B cell (primary cell): ENCODE measurements around the gene METTL2A. TPM values are rescaled to one million over a fixed set of nuclear protein-coding genes. Genes with fewer than 3 reads are reported as not detected.
"Not testable (repeated sequence)": the region's sequence is repeated elsewhere in the genome, so short reads cannot be mapped to it uniquely, and the experiment has no call there.

Experiments used
- ATAC-seq: fragments of 200-7000 bp; cut with Tn5 transposase; one replicate; pipeline ENCODE4 v1.10.0; 2021; ENCODE audit warnings: low read depth, mild to moderate bottlenecking, moderate number of reproducible peaks, moderate library complexity
- CTCF ChIA-PET: fragments of 350-600 bp; sonication (Branson Sonifier 250); formaldehyde crosslinking; loops from one replicate; lab custom pipeline; 2021; ENCODE audit warnings: antibody characterized with exemption, inconsistent platforms; lab: Charles Lee
- POLR2A ChIA-PET: fragments of 350-600 bp; sonication (Branson Sonifier 250); formaldehyde crosslinking; loops from one replicate; lab custom pipeline; 2021; ENCODE audit warnings: antibody characterized with exemption; lab: Charles Lee
- DNase-seq: peaks from one replicate; pipeline ENCODE4 v3.0.0; 2013
- H2AFZ ChIP-seq: 2 replicates; pipeline ENCODE4 v1.6.1; 2012; ENCODE audit warnings: mild to moderate bottlenecking, low read depth, low read length; ENCODE audit not compliant: insufficient read depth, poor library complexity, severe bottlenecking
- H3K27ac ChIP-seq, 2 donors: 1 replicate in 1 of 2; 2 replicates in 1 of 2; pipeline ENCODE4 v1.5.1; 2012 to 2013; ENCODE audit warnings: low read length in 2 of 2, mild to moderate bottlenecking in 2 of 2, moderate library complexity in 1 of 2
- H3K27me3 ChIP-seq, 4 experiments: fragments of 200-600 bp in 1 of 4; sonication (generic) in 1 of 4; replicated peaks in 1 of 4; 1 replicate in 2 of 4; 2 replicates in 2 of 4; pipeline versions ENCODE4 v1.6.1 to v1.7.0; 2013 to 2016; ENCODE audit warnings: low read length in 3 of 4, mild to moderate bottlenecking in 2 of 4, mixed read lengths in 1 of 4, moderate library complexity in 1 of 4; ENCODE audit not compliant: insufficient read depth in 4 of 4, control insufficient read depth in 3 of 4; ENCODE audit errors: control extremely low read depth in 1 of 4
- H3K36me3 ChIP-seq, 2 experiments: replicated peaks in 1 of 2; 1 replicate in 1 of 2; 2 replicates in 1 of 2; pipeline versions ENCODE4 v1.6.1 to v1.7.1; 2013; ENCODE audit warnings: low read length in 1 of 2; ENCODE audit not compliant: insufficient read depth in 2 of 2, control insufficient read depth in 1 of 2; ENCODE audit errors: control extremely low read depth in 1 of 2, extremely low read depth in 1 of 2
- H3K4me1 ChIP-seq, 2 donors: fragments of 200-600 bp in 1 of 2; sonication (generic) in 1 of 2; 1 replicate in 1 of 2; 2 replicates in 1 of 2; pipeline versions ENCODE4 v1.5.1 to v1.6.1; 2013 to 2017; ENCODE audit warnings: low read length in 2 of 2; ENCODE audit not compliant: control insufficient read depth in 2 of 2, insufficient read depth in 2 of 2
- H3K4me2 ChIP-seq: replicated peaks from 2 replicates; pipeline ENCODE3; 2012; ENCODE audit warnings: mild to moderate bottlenecking, low read depth, low read length; ENCODE audit not compliant: poor library complexity, severe bottlenecking
- H3K4me3 ChIP-seq, 5 experiments: fragments of 200-600 bp in 1 of 5; sonication (generic) in 1 of 5; 1 replicate in 3 of 5; 2 replicates in 2 of 5; pipeline versions ENCODE4 v1.5.1 to v1.7.0; 2011 to 2016; ENCODE audit warnings: low read length in 4 of 5, mild to moderate bottlenecking in 4 of 5, low read depth in 2 of 5, control low read depth in 1 of 5, moderate library complexity in 1 of 5; ENCODE audit not compliant: insufficient read depth in 1 of 5; ENCODE audit errors: control extremely low read depth in 1 of 5, extremely low read depth in 1 of 5
- H3K79me2 ChIP-seq: fragments of 200-600 bp; sonication (generic); one replicate; pipeline ENCODE4 v1.6.0; 2016; ENCODE audit warnings: low read length; ENCODE audit not compliant: control insufficient read depth, insufficient read depth
- H3K9ac ChIP-seq: fragments of 200-600 bp; sonication (generic); 2 replicates; pipeline ENCODE4 v1.6.1; 2017; ENCODE audit warnings: mild to moderate bottlenecking, low read length, moderate library complexity
- H3K9me3 ChIP-seq, 3 donors: one replicate each; pipeline versions ENCODE4 v1.6.1 to v1.7.1; 2013; ENCODE audit warnings: low read length in 2 of 3; ENCODE audit not compliant: control insufficient read depth in 2 of 3, insufficient read depth in 1 of 3; ENCODE audit errors: control extremely low read depth in 1 of 3
- H4K20me1 ChIP-seq: 2 replicates; pipeline ENCODE4 v1.6.0; 2012; ENCODE audit warnings: mild to moderate bottlenecking, low read length; ENCODE audit not compliant: insufficient read depth, control insufficient read depth, poor library complexity, severe bottlenecking
- H3K27ac Mint-ChIP-seq: one replicate; pipeline ENCODE4 v1.8.0; 2021; ENCODE audit warnings: mixed read lengths
- H3K27me3 Mint-ChIP-seq: one replicate; pipeline ENCODE4 v1.8.0; 2021; ENCODE audit warnings: mixed read lengths
- H3K4me1 Mint-ChIP-seq: one replicate; pipeline ENCODE4 v1.8.0; 2021; ENCODE audit warnings: mixed read lengths
- H3K4me3 Mint-ChIP-seq: one replicate; pipeline ENCODE4 v1.8.0; 2021; ENCODE audit warnings: mixed read lengths
- H3K9me3 Mint-ChIP-seq: one replicate; pipeline ENCODE4 v1.8.0; 2022; ENCODE audit warnings: mixed read lengths; ENCODE audit not compliant: insufficient read depth
- WGBS: methylation state at CpG from one replicate; pipeline ENCODE4 v1.1.5; 2013; ENCODE audit warnings: missing lambda C conversion rate; ENCODE audit not compliant: insufficient coverage; 5-methylcytosine and 5-hydroxymethylcytosine counted together
- intact Hi-C: fragments of 100-400 bp; cut with micrococcal nuclease; formaldehyde crosslinking; loops from one replicate; pipeline ENCODE4 v1.10.0; 2022
- polyA plus RNA-seq: library from polyadenylated mRNA; depleted of rRNA; stranded (reverse); fragments of >200 nt; gene quantifications from 2 replicates; pipeline ENCODE4 v1.2.3, GENCODE V29; 2012
- total RNA-seq, 2 donors: library from RNA; stranded (reverse); fragments of 120-200 nt in 1 of 2; gene quantifications; 1 replicate in 1 of 2; 2 replicates in 1 of 2; pipeline versions ENCODE4 v1.2.3 to v1.2.4, GENCODE V29; 2013 to 2022

METTL2A gene
- total and polyA plus RNA-seq, 2 donors (not counting 1 experiment from before 2014, with no cell fraction given), result 5.9 to 17.0 TPM

DNA sequence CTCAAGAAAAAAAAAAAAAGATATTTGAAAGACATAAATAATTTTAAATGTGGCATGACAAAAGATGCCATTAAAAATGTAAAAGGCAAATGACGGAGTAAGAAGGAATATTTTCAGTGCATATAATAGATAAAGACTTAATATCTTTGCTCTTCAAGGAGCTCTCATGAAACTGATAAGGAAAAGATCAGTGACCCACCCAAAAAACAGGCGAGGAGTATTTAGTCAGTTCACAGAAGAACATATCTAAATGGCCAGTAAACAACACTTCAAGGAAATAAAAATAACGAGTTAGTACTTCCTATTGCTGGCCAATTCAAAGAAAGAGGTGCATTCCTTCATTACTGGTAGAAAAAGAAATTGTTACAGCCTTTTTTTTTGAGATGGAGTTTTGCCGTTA lies 22.1 kb downstream of the METTL2A start:
- not testable (repeated sequence) for ATAC-seq
- WGBS, result 100% methylated on average over 1 of the region's 4 CpGs

DNA sequence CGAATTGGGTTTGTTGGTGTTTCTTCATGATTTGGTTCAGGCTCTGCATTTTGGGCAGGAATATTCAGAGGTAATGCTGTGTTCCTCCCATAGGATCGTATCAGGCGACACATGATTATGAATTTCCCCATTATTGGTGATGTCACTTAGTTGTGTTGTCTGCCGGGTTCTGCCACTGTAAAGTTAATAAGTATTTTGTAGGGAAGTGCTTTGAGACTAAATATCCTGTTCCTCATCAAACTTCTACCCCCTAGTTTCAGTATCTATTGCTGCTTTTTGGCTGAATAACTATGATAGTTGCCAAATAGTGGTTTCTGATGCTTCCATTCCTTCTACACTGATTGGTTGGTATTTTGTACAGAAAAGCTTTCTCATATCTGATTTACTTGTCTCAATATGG lies 28.5 kb downstream of the METTL2A start:
- ATAC-seq (peak; percentile 31), DNase-seq (peak; percentile 32)
- H3K9me3 Mint-ChIP-seq, POLR2A ChIA-PET, H3K27me3 ChIP-seq, intact Hi-C loops, H3K27me3 Mint-ChIP-seq, H3K79me2 ChIP-seq, H2AFZ ChIP-seq, CTCF ChIA-PET, H3K9ac ChIP-seq, H3K4me2 ChIP-seq, H4K20me1 ChIP-seq, H3K9me3 ChIP-seq, H3K4me3 ChIP-seq: not testable (repeated sequence)
- peaks cover 22% of the 10 kb centered on the region for H3K4me1 Mint-ChIP-seq
- peak overlapping the region; percentile 59 for H3K4me3 Mint-ChIP-seq
- Histone ChIP-seq H3K27ac (peak overlapping the region; percentile 44 to 77), H3K4me1 (peaks cover 20 to 44% of the 10 kb centered on the region in 2 donors), H3K36me3 (peaks cover 0 to 18% of the 10 kb centered on the region in 2 experiments)
- H3K27ac Mint-ChIP-seq, result peak overlapping the region; percentile 92
- WGBS, result no CpG with 5 or more reads among the region's 4 CpGs

More for the DNA sequence above, 22.1 kb downstream of the METTL2A start:
- H3K9me3 Mint-ChIP-seq, H3K4me1 ChIP-seq, POLR2A ChIA-PET, H3K27me3 ChIP-seq, H4K20me1 ChIP-seq, intact Hi-C loops, H2AFZ ChIP-seq, H3K27me3 Mint-ChIP-seq, H3K4me1 Mint-ChIP-seq, H3K27ac Mint-ChIP-seq, H3K4me3 ChIP-seq, H3K9me3 ChIP-seq, H3K27ac ChIP-seq, CTCF ChIA-PET, H3K4me3 Mint-ChIP-seq, H3K79me2 ChIP-seq, DNase-seq, H3K4me2 ChIP-seq, H3K9ac ChIP-seq: not testable (repeated sequence)
- peaks cover 0 to 37% of the 10 kb centered on the region in 2 experiments for H3K36me3 ChIP-seq

DNA sequence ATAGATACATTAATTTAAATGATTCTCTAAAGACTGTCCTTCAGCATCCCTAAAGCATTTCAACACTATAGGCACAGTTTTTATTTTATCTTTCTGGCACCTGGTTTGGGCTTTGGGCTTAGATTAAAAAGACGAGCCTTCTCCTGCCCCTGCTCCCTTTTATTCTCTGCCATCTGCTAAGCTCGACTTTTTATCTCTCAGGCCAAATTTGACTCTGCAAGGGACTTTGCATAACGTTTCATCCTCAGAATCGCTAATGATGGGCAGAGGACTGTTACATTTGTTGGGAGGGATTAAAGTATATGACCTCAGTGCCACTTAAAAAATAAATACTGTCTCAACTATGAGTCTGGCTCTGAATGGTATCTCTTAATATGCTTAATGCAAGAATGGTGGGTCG lies 29.3 kb downstream of the METTL2A start:
- Histone ChIP-seq H3K4me1 (peaks cover 20 to 46% of the 10 kb centered on the region in 2 donors), H3K27ac (peak overlapping the region; percentile 18 to 77), H3K36me3 (peaks cover 0 to 12% of the 10 kb centered on the region in 2 experiments)
- H3K4me3 Mint-ChIP-seq, result peak overlapping the region; percentile 42
- H4K20me1 ChIP-seq, POLR2A ChIA-PET, H3K27me3 Mint-ChIP-seq, H3K9me3 ChIP-seq, H3K4me2 ChIP-seq, H2AFZ ChIP-seq, ATAC-seq, H3K9me3 Mint-ChIP-seq, intact Hi-C loops, H3K9ac ChIP-seq, H3K4me3 ChIP-seq, DNase-seq, H3K79me2 ChIP-seq, H3K27me3 ChIP-seq: not testable (repeated sequence)
- 86% methylated on average over 1 of the region's 5 CpGs for WGBS
- peaks cover 26% of the 10 kb centered on the region for H3K4me1 Mint-ChIP-seq
- CTCF ChIA-PET, result interaction anchor here (1.0 kb wide), 1 partner anchor 36 kb away, joined by 3 read pairs; no protein-coding TSS in a partner anchor
- peak overlapping the region; percentile 92 for H3K27ac Mint-ChIP-seq

DNA sequence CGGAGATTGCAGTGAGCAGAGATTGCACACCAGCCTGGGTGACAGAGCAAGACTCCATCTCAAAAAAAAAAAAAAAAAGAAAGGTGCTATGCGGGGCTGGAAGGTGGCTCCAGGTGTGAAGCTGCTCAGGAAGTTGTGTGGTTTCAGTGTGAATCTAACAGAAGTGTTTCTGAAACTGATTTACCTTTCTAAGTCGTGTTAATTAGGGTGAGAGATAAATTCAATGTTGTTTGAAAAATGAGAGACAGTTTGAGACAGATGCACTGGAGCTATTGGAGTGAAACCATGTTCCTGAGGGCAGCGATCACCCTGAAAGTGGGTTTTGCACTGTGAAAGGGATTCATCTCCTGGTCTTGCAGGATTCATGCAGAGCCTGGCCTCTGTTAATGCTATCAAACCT lies 30.0 kb downstream of the METTL2A start:
- H3K4me3 Mint-ChIP-seq, result peak overlapping the region; percentile 75

More for the DNA sequence above, 30.0 kb downstream of the METTL2A start:
- H3K9ac ChIP-seq, result peak overlapping the region; percentile 12
- intact Hi-C loops, DNase-seq, H3K9me3 Mint-ChIP-seq, H3K27me3 Mint-ChIP-seq, H3K9me3 ChIP-seq, H3K36me3 ChIP-seq, H3K27me3 ChIP-seq, H4K20me1 ChIP-seq, H2AFZ ChIP-seq, H3K79me2 ChIP-seq, POLR2A ChIA-PET: not testable (repeated sequence)
- Mint-ChIP-seq H3K27ac (peak overlapping the region; percentile 91), H3K4me1 (peaks cover 32% of the 10 kb centered on the region)
- peak; percentile 6 for ATAC-seq
- H3K4me2 ChIP-seq, result peak overlapping the region; percentile 55
- WGBS, result 43% methylated on average over 2 of the region's 4 CpGs
- CTCF ChIA-PET, result interaction anchor here (1.0 kb wide), 1 partner anchor 35 kb away, joined by 3 read pairs; no protein-coding TSS in a partner anchor
- H3K4me3 ChIP-seq, result peak overlapping the region in 1 of 5 experiments; percentile 21
- peaks cover 20 to 49% of the 10 kb centered on the region in 2 donors for H3K4me1 ChIP-seq
- peak overlapping the region; percentile 61 to 77 for H3K27ac ChIP-seq
